Kidney tubule cell (primary cell): Measurements from ENCODE around the gene THOC1.
"Not testable (repeated sequence)": the region's sequence is repeated elsewhere in the genome, so short reads cannot be mapped to it uniquely, and the experiment has no call there.

Experiments
- DNase-seq: peaks from one replicate; pipeline ENCODE4 v3.0.0-alpha.2; 2018; ENCODE audit warnings: low spot score

The THOC1 gene, protein sequence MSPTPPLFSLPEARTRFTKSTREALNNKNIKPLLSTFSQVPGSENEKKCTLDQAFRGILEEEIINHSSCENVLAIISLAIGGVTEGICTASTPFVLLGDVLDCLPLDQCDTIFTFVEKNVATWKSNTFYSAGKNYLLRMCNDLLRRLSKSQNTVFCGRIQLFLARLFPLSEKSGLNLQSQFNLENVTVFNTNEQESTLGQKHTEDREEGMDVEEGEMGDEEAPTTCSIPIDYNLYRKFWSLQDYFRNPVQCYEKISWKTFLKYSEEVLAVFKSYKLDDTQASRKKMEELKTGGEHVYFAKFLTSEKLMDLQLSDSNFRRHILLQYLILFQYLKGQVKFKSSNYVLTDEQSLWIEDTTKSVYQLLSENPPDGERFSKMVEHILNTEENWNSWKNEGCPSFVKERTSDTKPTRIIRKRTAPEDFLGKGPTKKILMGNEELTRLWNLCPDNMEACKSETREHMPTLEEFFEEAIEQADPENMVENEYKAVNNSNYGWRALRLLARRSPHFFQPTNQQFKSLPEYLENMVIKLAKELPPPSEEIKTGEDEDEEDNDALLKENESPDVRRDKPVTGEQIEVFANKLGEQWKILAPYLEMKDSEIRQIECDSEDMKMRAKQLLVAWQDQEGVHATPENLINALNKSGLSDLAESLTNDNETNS

DNA sequence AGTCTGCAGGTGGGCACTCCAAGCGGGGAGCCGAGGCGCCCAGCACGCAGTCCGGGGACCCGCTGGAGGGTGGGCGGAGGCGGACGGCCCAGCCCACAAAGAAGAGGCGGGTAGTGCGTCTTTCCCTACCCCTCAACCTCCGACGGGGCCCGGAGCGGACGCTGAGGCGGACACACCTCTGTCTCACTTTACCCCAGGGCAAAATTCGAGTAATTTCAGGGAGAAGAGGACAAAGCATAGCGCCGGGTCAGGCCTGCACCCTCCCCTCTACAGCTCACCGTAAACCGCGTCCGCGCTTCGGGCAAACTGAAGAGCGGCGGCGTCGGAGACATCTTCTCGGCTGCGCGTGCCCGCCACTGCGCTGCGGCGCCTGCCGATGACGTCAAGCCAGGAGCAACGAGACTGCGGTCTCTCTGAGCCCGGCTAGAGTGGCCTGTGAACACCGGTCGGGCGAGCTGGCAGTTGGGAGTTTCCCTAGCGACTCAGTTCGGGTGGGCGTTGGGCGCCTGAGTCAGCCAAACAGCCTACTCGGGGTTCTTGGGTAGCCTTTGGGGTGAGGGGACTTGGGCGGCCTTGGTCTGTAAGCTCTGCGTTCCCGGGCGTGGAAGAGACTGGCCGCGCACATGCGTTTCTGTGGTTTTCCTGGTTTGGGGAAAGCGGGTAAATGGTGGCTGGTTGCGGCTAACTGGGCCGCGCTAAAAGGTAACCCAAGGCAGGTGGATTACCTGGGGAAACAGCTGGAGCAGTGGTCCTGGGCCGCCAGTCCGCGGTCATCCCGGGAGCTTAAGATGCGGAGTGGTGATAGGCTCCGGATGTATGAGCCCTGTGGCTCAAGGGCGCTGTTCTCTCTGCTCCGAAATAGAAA is at the start of gene THOC1:
TSS of gene THOC1 (minus strand) at position 360 of the 865 bp plus-strand sequence. CDS start at position 332, 28 bp downstream.
- DNase-seq: peak; percentile 93

DNA sequence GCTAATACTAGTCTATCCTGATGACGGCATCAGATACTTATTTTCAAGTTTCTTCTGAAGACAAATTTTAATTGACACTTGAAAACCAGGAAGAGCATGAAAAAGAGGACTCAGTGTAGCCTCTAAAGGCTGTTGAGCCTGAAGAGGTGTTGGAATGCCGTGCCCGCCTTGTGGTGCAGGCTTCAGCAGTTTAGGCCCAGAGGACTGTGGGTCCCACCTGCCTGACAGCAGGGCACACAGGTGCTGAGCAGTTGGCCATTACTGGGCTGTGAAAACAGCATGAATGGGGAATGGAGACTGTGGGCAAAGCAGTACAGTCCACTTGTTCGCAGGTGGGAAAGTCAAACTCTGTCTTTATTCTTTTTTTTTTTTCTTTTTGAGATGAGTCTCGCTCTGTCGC is 49.8 kb upstream of the THOC1 start:
- no peak for DNase-seq

DNA sequence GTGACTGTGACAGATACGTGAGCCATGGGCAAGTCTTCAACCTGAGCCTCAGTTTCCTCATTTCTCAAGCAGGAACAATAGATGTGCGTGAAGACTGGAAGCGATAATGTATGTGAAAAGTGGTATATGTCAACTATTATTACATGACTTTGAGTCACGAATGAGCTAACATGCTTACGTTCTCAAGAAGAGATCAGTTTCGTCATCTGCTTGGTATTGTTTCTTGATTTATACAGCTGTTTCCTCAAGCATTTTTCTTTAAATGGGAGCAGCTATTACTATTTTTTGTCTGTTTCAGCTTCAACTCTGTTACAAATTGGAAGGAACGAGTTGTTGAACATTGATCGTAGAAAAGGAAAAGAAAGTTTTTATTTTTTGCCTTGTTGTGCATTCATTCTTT is 48.5 kb upstream of the THOC1 start:
- no peak for DNase-seq

DNA sequence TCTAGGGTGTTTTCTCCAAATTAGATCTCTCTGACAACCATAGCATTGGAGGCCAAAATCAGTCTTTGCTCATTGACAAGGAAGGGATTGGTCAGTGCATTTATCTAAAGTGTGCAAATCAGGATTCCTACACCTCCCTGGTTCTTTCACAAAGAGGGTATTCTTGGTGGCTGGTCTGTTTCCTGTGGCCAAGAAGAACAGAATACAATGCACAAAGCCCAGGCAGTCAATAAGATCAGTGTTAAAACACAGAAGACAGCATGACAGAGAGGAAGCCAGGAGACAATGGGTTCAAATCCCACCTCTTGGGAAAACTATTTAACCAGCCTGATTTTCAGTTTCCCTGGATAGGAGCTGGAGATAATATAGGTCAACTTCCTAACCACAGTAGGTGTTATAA is 46.1 kb upstream of the THOC1 start:
- DNase-seq: no peak

DNA sequence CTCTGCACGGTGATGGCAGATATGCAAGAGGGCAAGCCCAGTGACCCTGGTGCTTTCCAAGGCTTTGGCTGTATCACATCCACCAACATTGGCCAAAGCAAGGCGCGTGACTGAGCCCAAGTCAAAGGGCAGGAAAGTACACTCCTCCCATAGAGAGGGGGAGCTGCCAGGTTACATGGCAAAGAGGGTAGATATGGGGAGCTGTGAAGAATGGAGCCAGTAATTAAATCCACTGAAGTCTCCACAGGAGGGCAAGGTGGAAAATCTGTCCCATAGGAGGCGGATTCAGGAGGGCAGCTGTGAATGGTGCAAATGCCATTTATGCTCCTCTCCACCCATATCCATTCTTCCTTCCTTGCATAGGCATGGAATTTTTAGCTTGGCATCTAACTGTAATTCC is 44.6 kb upstream of the THOC1 start:
- DNase-seq: no peak

DNA sequence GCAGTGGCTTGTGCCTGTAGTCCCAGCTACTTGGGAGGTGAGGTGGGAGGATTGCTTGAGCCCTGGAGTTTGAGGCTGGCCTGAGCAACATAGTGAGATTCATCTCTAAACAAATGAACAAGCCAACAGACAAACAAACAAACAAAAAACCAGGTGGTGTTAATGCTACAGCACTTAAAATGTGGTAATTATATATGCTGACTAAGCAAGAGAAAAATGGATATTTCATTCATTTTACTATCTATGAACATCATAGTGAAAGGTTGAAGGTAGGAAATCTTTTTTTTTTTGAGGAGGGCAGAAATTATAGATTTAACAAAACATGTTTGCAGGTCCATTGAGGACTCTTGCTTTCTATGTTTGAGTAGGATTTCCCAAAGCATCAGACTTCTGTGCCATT is 42.2 kb upstream of the THOC1 start:
- DNase-seq: no peak

DNA sequence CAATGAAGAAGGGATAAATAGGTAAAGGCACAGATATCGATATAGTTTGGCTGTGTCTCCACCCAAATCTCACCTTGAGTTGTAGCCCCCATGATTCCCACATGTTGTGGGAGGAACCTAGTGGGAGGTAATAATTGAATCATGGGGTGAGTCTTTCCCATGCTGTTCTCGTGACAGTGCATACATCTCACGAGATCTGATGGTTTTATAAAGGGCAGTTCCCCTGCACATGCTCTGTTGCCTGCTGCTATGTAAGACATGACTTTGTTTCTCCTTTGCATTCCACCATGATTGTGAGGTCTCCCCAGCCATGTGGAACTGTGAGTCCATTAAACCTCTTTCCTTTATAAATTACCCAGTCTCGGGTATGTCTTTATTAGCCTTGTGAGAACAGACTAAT is 40.2 kb upstream of the THOC1 start:
- not testable (repeated sequence) for DNase-seq

DNA sequence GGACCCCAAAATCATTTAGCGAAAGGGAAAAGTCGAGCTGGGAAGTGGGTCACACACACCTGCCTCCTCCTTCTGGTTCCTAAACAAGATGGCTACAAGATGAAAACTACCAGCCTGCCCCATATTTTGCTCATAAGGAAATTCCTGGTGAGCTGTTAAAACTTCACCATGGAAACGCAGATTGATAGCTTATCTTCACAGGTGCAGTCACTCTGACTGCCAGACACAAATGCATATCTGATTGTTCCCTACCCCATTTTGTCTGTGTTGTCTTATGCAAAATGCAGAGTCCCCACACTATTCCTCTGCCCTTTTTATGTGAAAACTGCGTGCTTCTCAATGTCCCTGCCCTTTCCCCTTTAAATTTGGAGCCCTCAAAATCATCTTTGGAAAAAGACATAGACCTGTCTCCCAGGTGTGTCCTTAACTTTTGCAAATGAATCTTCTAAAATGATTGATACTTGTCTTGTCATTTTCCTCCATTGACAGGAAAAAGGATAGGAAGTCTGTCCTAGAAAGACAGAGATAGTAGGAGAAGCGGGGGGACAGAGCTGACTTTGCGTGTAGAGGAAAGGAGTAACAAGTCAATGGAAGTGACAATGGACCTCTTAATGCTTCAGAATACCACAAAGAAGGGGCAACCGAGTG is 38.9 kb upstream of the THOC1 start:
- DNase-seq: no peak

DNA sequence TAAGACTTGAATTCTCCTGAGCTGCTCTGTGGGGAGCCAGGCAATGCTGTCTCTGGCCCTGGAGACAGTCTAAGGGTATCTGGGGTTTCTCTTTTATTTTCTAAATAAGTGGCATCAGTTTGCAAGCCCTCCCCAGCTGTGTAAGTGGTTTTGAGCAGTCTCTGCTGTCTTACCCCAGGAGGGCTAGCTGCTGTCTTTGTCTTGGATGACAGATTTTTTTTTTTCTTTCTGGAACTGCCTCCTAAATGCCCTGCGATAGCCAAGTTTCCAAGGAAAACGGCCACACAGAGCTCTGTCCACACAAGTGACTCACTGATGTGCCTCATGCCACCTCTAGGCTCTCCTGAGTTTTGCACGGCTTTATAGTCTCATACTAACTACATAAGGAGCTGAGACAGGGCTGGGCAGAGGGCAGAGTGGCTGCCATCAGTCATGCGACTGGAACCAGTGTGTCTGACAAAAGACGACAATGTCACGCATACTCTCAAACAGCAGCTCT is 37.2 kb upstream of the THOC1 start:
- DNase-seq: peak; percentile 21

DNA sequence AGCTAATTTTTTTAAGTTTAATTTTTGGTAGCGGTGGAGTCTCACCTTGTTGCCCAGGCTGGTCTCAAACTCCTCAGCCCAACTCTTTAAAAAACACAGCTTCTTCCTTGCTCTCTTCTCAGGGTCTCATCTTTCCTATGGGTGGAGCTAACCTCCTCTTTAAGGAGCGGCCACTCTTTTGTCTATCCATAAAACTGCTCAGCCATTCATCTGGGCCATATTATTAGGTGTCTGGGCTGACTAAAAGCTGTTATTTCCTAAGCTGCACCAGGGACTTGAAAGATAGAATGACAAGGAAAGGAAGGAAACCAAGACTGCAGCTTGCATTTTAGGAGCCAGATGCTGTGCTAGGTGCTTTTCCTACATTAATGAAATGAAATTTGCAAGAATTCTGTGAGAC is 35.8 kb upstream of the THOC1 start:
- DNase-seq: no peak

DNA sequence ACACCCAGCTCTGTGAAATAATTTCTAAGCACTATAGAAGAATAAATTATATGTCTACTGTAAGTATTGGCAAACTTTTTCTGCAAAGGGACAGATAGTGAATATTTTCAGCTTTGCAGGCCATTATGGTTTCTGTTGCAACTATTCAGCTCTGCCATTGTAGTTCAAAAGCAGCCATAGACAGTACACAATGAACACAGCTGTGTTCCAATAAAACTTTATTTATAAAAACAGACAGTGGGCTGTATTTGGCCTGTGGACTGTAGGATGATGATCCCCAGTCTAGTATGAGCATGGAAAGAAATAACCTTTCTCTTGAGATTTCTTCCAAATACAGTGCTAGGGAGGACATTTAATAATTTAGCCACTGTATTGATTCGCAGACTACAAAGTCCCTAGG is 35.2 kb upstream of the THOC1 start:
- no peak for DNase-seq

DNA sequence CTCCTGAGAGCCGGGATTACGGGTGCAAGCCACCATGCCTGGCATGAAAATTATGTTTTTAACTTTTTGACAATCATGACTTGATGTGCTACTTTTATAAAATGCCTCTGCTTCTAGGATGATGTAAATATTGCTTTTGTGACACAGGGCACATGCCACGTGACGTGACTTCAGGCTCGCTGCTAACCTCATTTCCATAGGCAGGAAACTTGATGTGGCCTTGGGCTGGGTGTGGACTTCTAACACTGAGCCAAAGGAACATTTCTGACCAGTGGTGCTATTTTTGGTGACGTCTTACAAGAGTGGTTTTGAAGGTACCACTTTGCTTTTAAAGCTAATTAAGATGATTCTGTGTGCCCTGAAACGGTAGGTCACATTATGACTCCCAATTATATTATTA is 34.2 kb upstream of the THOC1 start:
- DNase-seq: no peak

DNA sequence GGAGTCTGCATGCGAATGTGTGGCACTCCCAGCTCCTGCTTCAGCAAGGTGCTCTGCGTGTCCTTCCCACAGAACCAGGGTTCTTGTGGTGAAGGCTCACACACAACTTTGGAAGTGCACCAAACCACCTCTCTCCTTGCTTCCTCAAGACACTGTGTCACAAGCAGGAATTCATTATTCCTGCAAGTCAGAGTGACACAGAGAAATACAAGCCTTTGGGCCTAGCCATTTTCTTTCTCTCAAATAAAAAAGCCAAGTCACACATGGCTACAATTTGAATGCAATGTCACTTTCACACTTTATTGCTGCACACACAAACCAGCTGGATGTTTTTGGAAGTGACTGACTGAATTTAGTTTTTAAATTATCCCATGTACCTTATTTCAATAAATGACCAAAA is 30.1 kb upstream of the THOC1 start:
- DNase-seq: no peak

DNA sequence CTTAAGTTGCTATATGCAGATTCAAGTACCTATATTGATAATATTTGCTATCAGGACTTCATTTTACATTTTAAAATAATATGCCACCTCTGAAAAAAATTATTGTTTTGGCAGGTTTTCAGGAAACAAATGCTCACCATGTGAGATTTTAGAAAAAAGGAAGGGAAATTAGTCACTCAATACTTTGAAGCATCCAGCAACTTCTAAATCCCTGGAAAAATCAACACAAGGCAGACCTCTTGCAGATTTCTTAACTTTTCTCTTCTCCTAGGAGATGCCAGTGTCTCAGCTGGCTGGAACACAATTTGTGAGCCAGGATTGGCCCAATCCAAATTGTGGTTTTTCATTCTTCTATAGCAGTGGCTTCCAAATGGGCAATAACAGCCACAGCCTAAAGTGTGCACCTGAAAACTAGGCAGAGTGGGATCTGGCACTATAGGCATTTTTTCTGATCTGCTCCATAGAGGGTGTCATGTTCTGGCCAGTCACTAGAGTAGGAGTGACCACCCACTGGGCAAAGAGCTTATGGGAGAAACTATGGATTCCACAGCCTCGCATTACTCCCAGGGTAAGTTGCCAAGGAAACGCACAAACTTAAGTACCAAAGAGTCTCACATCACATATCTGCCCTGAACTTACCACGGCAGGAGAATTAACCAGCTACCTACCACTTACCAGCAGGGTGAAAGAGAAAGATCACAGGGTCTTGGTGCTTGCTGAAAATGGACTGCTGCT is 28.1 kb upstream of the THOC1 start:
- DNase-seq: no peak

DNA sequence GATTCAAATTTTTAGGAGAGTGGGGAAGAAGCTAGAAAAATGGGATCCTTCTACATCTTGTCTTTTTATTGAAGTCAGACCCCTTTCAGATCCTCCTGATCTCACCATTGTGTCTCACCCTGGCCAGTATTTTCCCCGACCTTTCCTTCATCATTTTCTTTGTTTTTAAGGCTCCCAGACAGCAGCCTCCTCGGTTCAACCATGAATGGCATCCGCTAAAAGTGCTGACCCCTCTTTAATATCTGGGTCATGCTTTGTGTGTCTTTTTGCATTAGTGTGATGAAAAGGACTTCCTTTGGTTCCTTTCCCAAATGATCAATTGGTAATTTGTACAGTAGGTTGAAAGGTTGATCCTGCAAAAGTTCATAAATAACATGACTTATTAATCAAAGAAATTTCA is 26.7 kb upstream of the THOC1 start:
- no peak for DNase-seq

DNA sequence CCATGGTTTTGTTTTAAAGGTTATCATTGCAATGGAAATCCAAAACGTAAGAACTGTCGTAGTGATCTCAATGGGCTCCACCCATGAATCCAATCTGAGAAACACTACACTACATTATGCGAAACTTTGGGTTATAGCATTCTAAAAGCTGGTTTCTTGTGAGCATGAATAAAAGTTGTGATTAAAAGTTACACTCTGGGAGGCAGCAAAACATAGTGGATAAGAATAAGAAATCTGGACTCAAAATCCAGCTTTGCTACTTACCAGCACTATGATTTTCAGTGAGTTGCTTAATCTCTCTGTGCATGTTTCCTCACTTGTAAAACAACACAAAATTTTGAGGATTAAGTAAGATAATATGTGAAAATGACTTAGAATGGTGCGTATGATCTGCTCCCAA is 25.7 kb upstream of the THOC1 start:
- DNase-seq: no peak

DNA sequence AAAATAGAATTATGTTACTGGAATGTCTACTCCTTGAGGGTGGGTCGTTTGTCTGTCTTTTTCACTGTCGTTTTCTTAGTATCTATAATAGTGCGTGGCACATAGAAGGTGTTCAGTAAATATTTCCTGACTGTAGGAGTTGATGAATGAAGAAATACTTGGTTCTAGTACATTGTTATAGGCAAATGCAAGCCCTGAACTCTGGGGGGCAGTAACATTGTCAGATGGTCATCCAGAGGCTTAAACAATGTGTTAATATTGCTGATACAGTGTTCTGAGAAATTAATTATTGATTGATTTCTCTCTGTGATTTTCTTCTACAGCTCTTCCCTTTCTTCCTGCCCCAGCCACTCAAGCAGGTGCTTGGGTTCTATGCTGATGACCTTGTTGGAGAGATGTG is 24.4 kb upstream of the THOC1 start:
- no peak for DNase-seq

DNA sequence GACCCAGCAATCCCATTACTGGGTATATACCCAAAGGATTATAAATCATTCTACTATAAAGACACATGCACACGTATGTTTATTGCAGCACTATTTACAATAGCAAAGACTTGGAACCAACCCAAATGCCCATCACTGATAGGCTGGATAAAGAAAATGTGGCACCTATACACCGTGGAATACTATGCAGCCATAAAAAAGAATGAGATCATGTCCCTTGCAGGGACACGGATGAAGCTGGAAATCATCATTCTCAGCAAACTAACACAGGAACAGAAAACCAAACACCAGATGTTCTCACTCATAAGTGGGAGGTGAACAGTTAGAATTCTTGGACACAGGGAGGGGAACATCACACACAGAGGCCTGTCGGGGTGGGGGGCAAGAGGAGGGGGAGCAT is 22.1 kb upstream of the THOC1 start:
- DNase-seq: not testable (repeated sequence)

DNA sequence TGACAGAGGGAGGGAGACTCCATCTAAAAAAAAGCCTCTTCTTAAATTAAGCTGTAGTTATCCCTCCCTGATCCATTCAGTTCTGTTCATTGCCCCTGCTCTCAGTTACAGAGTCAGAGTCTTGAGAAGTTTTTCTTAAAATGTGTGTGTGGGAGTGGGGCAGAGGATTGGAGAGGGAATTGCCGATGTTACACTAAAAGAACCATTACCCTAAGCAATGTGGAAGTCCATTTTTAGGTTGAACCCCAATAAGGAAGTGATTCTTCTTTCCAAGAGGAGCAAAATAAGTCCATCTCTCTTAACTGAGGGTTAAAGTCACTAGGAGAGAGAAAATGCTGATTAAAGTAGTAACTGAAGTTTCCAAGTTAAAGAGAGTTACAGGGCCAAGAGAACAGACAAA is 21.2 kb upstream of the THOC1 start:
- DNase-seq: no peak

DNA sequence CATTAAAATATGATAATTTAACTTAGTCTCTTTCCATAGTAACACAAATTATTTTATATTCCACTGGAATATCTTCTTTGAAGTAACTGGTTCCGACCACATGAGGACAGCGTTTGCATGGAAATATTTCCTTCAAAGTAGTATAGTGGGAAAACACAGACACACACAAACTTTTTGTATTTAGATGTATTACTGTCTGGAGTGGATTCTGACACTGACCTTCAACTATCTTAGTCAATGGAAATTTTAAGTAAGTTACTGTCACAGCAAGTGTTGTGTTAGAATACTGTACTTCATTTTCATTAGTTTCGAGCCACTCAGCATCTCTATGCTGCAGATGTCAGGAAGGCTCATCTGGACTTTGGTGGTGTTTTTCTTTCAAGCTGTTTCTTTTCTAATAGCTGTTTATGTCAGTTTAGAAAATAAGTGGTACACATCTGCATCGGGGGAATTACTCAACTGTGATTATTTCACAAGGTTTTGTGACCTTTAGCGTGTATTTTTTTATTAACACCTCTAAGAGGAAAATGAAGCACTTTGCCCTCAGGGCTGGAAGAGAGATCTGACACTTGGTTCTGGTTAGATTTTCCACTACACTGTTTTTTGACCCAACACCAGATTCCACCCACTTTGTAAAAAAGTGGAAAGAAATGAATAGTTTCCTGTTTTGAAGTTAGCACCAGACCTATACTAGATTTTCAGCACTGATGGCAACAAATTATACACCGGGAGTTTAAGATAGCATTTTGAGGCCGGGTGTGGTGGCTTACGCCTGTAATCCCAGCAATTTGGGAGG is 18.9 kb upstream of the THOC1 start:
- DNase-seq: peak; percentile 44

DNA sequence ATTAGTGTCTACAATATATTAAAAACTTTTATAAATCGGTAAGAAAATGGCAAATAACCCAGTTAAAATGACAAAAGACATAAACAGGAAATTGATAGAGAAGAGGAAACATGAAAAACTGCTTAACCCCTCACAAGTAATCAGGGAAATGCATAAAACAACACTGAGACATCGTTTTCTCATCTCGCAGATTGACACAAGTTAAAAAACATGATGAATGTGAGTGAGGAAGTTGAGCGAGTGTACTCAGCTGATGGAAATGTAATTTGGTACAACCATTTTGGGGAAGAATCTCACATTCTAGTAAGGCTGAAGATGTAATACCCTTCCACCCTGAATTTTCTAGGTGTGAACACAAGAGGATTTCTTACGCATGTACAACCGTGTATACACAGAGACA is 18.0 kb upstream of the THOC1 start:
- no peak for DNase-seq
